OCI-M2 (cell line): Measurements from ENCODE around the gene OR1D2.
"Not testable (repeated sequence)": the region's sequence is repeated elsewhere in the genome, so short reads cannot be mapped to it uniquely, and the experiment has no call there.

Experiments
- DNase-seq: peaks from one replicate; lab custom pipeline; 2025; ENCODE audit not compliant: unreplicated experiment; lab: John Stamatoyannopoulos, UW

OR1D2 gene

GRCh38 chr17:3104322-3104721 is at the start of gene OR1D2:
TSS of gene OR1D2 (minus strand) at chr17:3104422. CDS start at chr17:3092996, 11,426 bp downstream.
- no peak for DNase-seq

GRCh38 chr17:3137494-3137893 is 33.3 kb upstream of the OR1D2 start:
- not testable (repeated sequence) for DNase-seq

- DNase-seq = no peak
These were observed 23.2 kb upstream of the OR1D2 start, which contains the start of gene OR1G1 for GRCh38 chr17:3127451-3127850. TSS of gene OR1G1 (minus strand) at chr17:3127551. CDS start at chr17:3127551, 0 bp downstream.

- not testable (repeated sequence) for DNase-seq
These were observed 30.4 kb downstream of the OR1D2 start for GRCh38 chr17:3073850-3074249.

- not testable (repeated sequence) for DNase-seq
These were observed 39.0 kb downstream of the OR1D2 start for GRCh38 chr17:3065192-3065591.

GRCh38 chr17:3063507-3063906 is 40.7 kb downstream of the OR1D2 start, which contains the start of gene OR1D5:
TSS of gene OR1D5 (minus strand) at chr17:3063607. CDS start at chr17:3063607, 0 bp downstream.
- DNase-seq = not testable (repeated sequence)

- DNase-seq = not testable (repeated sequence)
These were observed 41.3 kb downstream of the OR1D2 start for GRCh38 chr17:3062824-3063377.

GRCh38 chr17:3054868-3055267 is 49.4 kb downstream of the OR1D2 start:
- DNase-seq = not testable (repeated sequence)

GRCh38 chr17:3049705-3050295 is 54.4 kb downstream of the OR1D2 start:
- DNase-seq = no peak

GRCh38 chr17:3048727-3049471 is 55.3 kb downstream of the OR1D2 start:
- peak; percentile 14 for DNase-seq

GRCh38 chr17:3046753-3047152 is 57.5 kb downstream of the OR1D2 start:
- no peak for DNase-seq

- DNase-seq = no peak
These were observed 60.4 kb downstream of the OR1D2 start for GRCh38 chr17:3043737-3044365.

GRCh38 chr17:3040882-3041281 is 63.3 kb downstream of the OR1D2 start:
- DNase-seq = no peak

GRCh38 chr17:3039736-3040135 is 64.5 kb downstream of the OR1D2 start:
- no peak for DNase-seq

- DNase-seq = no peak
These were observed 65.3 kb downstream of the OR1D2 start for GRCh38 chr17:3038941-3039340.
